HG02798 (cell line): ENCODE measurements around the gene FARP1.

ENCODE experiments used
- ATAC-seq: cut with Tn5 transposase; IDR thresholded peaks from one replicate; pipeline ENCODE4 v1.9.1; 2021; ENCODE audit warnings: mild to moderate bottlenecking; ENCODE audit not compliant: unreplicated experiment, poor library complexity

The FARP1 gene

GRCh38 chr13:98445340-98446233, 302.7 kb downstream of the FARP1 start:
- ATAC-seq = peak; percentile 92

GRCh38 chr13:98446234-98446621, 303.3 kb downstream of the FARP1 start:
- ATAC-seq = no peak

GRCh38 chr13:98447130-98447529, 304.2 kb downstream of the FARP1 start:
- ATAC-seq = no peak

- ATAC-seq = no peak
These were observed 305.2 kb downstream of the FARP1 start for GRCh38 chr13:98447881-98448641.

- ATAC-seq = no peak
These were observed 305.7 kb downstream of the FARP1 start for GRCh38 chr13:98448642-98448928.

GRCh38 chr13:98449273-98449672, 306.4 kb downstream of the FARP1 start:
- ATAC-seq = no peak

GRCh38 chr13:98450026-98450425, 307.1 kb downstream of the FARP1 start:
- no peak for ATAC-seq

- no peak for ATAC-seq
These were observed 307.7 kb downstream of the FARP1 start for GRCh38 chr13:98450539-98451111.

- ATAC-seq = no peak
These were observed 309.0 kb downstream of the FARP1 start for GRCh38 chr13:98451676-98452470.

GRCh38 chr13:98452851-98453843, 310.3 kb downstream of the FARP1 start:
- ATAC-seq = no peak

- ATAC-seq = no peak
These were observed 311.5 kb downstream of the FARP1 start for GRCh38 chr13:98454389-98454881.

GRCh38 chr13:98456413-98456845, 313.5 kb downstream of the FARP1 start:
- ATAC-seq = no peak

GRCh38 chr13:98457053-98457452, 314.2 kb downstream of the FARP1 start:
- no peak for ATAC-seq

- ATAC-seq = no peak
These were observed 315.5 kb downstream of the FARP1 start for GRCh38 chr13:98458431-98458830.

GRCh38 chr13:98459171-98459681, 316.3 kb downstream of the FARP1 start:
- ATAC-seq = no peak

- no peak for ATAC-seq
These were observed 317.0 kb downstream of the FARP1 start for GRCh38 chr13:98459721-98460370.

GRCh38 chr13:98460516-98460915, 317.6 kb downstream of the FARP1 start:
- no peak for ATAC-seq

GRCh38 chr13:98461486-98462240, 318.8 kb downstream of the FARP1 start:
- no peak for ATAC-seq
